A549 (cell line): ENCODE data around the gene CHTF18. TPM values are rescaled to one million over a fixed set of nuclear protein-coding genes. Genes with fewer than 3 reads are reported as not detected.

Experiments used
- ATAC-seq, 2 experiments: fragments of 200-7000 bp in 1 of 2; fragments of >200 bp in 1 of 2; cut with Nextera tagmentation in 1 of 2; cut with Tn5 transposase in 1 of 2; 3 replicates each; pipeline versions ENCODE4 v1.8.0 to v1.9.1; 2018 to 2020; ENCODE audit warnings: mild to moderate bottlenecking in 1 of 2, moderate library complexity in 1 of 2
- CTCF ChIA-PET: fragments of 300-600 bp; sonication (Branson Sonifier 250); formaldehyde crosslinking; extraction: SDS; loops from one replicate; lab custom pipeline; 2021; ENCODE audit warnings: antibody characterized with exemption, inconsistent platforms; lab: Yijun Ruan, JAX
- POLR2A ChIA-PET: fragments of 350-600 bp; formaldehyde crosslinking; extraction: SDS; loops from one replicate; lab custom pipeline; 2021; ENCODE audit warnings: antibody characterized with exemption, inconsistent platforms; lab: Yijun Ruan, JAX
- DNase-seq, 2 experiments: peaks; one replicate each; pipeline versions ENCODE4 v3.0.0 to v3.0.0-alpha.2; 2011 to 2016; ENCODE audit warnings: low read depth in 1 of 2, low spot score in 1 of 2
- FAIRE-seq: peaks from 2 replicates; lab custom pipeline; 2011; peaks lifted over from hg19 to GRCh38; lab: Jason Lieb, UNC
- H3K27ac ChIP-seq, 2 experiments: fragments of >200 bp; sonication (Bioruptor Twin); formaldehyde crosslinking; 3 replicates each; pipeline ENCODE4 v1.5.1; 2016 to 2017
- H3K4me1 ChIP-seq: fragments of >200 bp; sonication (Bioruptor Twin); formaldehyde crosslinking; 3 replicates; pipeline ENCODE4 v1.6.1; 2016
- H3K4me2 ChIP-seq: fragments of >200 bp; sonication (Bioruptor Twin); formaldehyde crosslinking; 3 replicates; pipeline ENCODE4 v1.6.1; 2016
- H3K4me3 ChIP-seq: fragments of >200 bp; sonication (Bioruptor Twin); formaldehyde crosslinking; 3 replicates; pipeline ENCODE4 v1.5.1; 2016
- H3K9me3 ChIP-seq: fragments of >200 bp; sonication (Bioruptor Twin); formaldehyde crosslinking; 3 replicates; pipeline ENCODE4 v1.6.1; 2016
- BCL3 ChIP-seq: fragments of >200 bp; sonication (Bioruptor Twin); formaldehyde crosslinking; IDR thresholded peaks from 3 replicates; pipeline ENCODE4 v1.6.1; 2016
- CEBPB ChIP-seq, 2 experiments: fragments of >200 bp in 1 of 2; sonication (Bioruptor Twin) in 1 of 2; formaldehyde crosslinking in 1 of 2; IDR thresholded peaks; 2 replicates each; pipeline ENCODE4 v1.6.1; 2012 to 2016
- CHD4 ChIP-seq: fragments of 200-600 bp; sonication (generic); IDR thresholded peaks from 2 replicates; pipeline ENCODE4 v1.6.1; 2016; ENCODE audit warnings: antibody characterized with exemption, mild to moderate bottlenecking, borderline replicate concordance
- CTCF ChIP-seq: fragments of >200 bp; sonication (Bioruptor Twin); formaldehyde crosslinking; IDR thresholded peaks from 3 replicates; pipeline ENCODE4 v1.5.1; 2016
- E2F6 ChIP-seq: IDR thresholded peaks from 2 replicates; pipeline ENCODE4 v1.6.1; 2012; ENCODE audit warnings: low read depth, borderline replicate concordance
- EHF ChIP-seq: fragments of 250-450 bp; sonication (Bioruptor Pico); IDR thresholded peaks from 2 replicates; pipeline ENCODE4 v1.5.0; 2020; ENCODE audit warnings: mild to moderate bottlenecking
- ELK1 ChIP-seq: fragments of 150-350 bp; IDR thresholded peaks from 2 replicates; pipeline ENCODE4 v1.6.1; 2014; ENCODE audit warnings: low read depth, mild to moderate bottlenecking, low read length
- ESRRA ChIP-seq: fragments of 150-350 bp; IDR thresholded peaks from 2 replicates; pipeline ENCODE4 v1.6.1; 2014; ENCODE audit warnings: mild to moderate bottlenecking, low read length, borderline replicate concordance
- FOXS1 ChIP-seq: fragments of 250-450 bp; sonication (Bioruptor Pico); IDR thresholded peaks from 2 replicates; pipeline ENCODE4 v1.5.0; 2020; ENCODE audit warnings: mild to moderate bottlenecking, moderate library complexity
- HES2 ChIP-seq: fragments of >200 bp; sonication (Bioruptor Twin); formaldehyde crosslinking; IDR thresholded peaks from 2 replicates; pipeline ENCODE4 v1.6.1; 2016
- HMGXB4 ChIP-seq: fragments of 250-450 bp; sonication (Bioruptor Pico); IDR thresholded peaks from 2 replicates; pipeline ENCODE4 v1.5.0; 2021; ENCODE audit warnings: mild to moderate bottlenecking, moderate library complexity, borderline replicate concordance
- HOXB5 ChIP-seq: fragments of 250-450 bp; sonication (Bioruptor Pico); IDR thresholded peaks from 2 replicates; pipeline ENCODE4 v1.5.0; 2020; ENCODE audit warnings: mild to moderate bottlenecking, moderate library complexity
- JUNB ChIP-seq: fragments of >200 bp; sonication (Bioruptor Twin); formaldehyde crosslinking; IDR thresholded peaks from 2 replicates; pipeline ENCODE4 v1.6.1; 2016
- KDM1A ChIP-seq: fragments of 200-600 bp; sonication (generic); IDR thresholded peaks from 2 replicates; pipeline ENCODE4 v1.6.1; 2016; ENCODE audit warnings: low read depth, mild to moderate bottlenecking
- KDM5A ChIP-seq: fragments of 200-600 bp; sonication (generic); IDR thresholded peaks from 2 replicates; pipeline ENCODE4 v1.6.1; 2016; ENCODE audit warnings: antibody characterized with exemption, mild to moderate bottlenecking
- MAZ ChIP-seq: fragments of 150-350 bp; IDR thresholded peaks from 2 replicates; pipeline ENCODE4 v1.6.1; 2014; ENCODE audit warnings: antibody characterized with exemption, low read depth, low read length, borderline replicate concordance
- NFE2L2 ChIP-seq: fragments of 150-350 bp; conservative IDR thresholded peaks from 2 replicates; pipeline ENCODE4 v1.6.1; 2014; ENCODE audit warnings: low read length
- NR3C1 ChIP-seq: fragments of >200 bp; sonication (Bioruptor Twin); formaldehyde crosslinking; IDR thresholded peaks from 3 replicates; pipeline ENCODE4 v1.6.1; 2017
- POLR2A ChIP-seq: IDR thresholded peaks from 2 replicates; pipeline ENCODE4 v1.6.1; 2012; ENCODE audit warnings: mild to moderate bottlenecking, low read length
- RAD21 ChIP-seq, 2 experiments: fragments of >200 bp in 1 of 2; sonication (Bioruptor Twin) in 1 of 2; formaldehyde crosslinking in 1 of 2; IDR thresholded peaks in 1 of 2; conservative IDR thresholded peaks in 1 of 2; 2 replicates in 1 of 2; 3 replicates in 1 of 2; pipeline ENCODE4 v1.6.1; 2012 to 2018; ENCODE audit warnings: inconsistent platforms in 1 of 2
- RCOR1 ChIP-seq: fragments of 150-350 bp; IDR thresholded peaks from 2 replicates; pipeline ENCODE4 v1.6.1; 2014; ENCODE audit warnings: antibody characterized with exemption, low read length, low read depth
- REST ChIP-seq: fragments of 200-600 bp; sonication (generic); IDR thresholded peaks from 2 replicates; pipeline ENCODE4 v1.6.1; 2016; ENCODE audit warnings: antibody characterized with exemption, mild to moderate bottlenecking, moderate library complexity
- SMC3 ChIP-seq: fragments of >200 bp; sonication (Bioruptor Twin); formaldehyde crosslinking; IDR thresholded peaks from 3 replicates; pipeline ENCODE4 v1.6.1; 2018; ENCODE audit warnings: inconsistent platforms
- TFCP2L1 ChIP-seq: fragments of 250-450 bp; sonication (Bioruptor Pico); IDR thresholded peaks from 2 replicates; pipeline ENCODE4 v1.5.0; 2021; ENCODE audit warnings: mild to moderate bottlenecking
- ZFP36 ChIP-seq: fragments of 450-650 bp; IDR thresholded peaks from 2 replicates; pipeline ENCODE4 v1.6.1; 2014; ENCODE audit warnings: borderline replicate concordance; ENCODE audit not compliant: partially characterized antibody
- ZNF302 ChIP-seq: fragments of 250-450 bp; sonication (Bioruptor Pico); IDR thresholded peaks from 2 replicates; pipeline ENCODE4 v1.9.0; 2021; ENCODE audit warnings: inconsistent platforms, mild to moderate bottlenecking, moderate library complexity
- WGBS: methylation state at CpG from one replicate; pipeline ENCODE4 v1.1.6; 2017; ENCODE audit errors: missing lambda C conversion rate; 5-methylcytosine and 5-hydroxymethylcytosine counted together
- polyA plus RNA-seq, 4 experiments: library from polyadenylated mRNA; depleted of rRNA in 3 of 4; stranded (reverse); fragments of >200 nt; fragmentation: RNase III in 1 of 4; extraction: RNeasy Plus Mini Kit Qiagen cat#74134 plus additional on column Dnase treatment in 1 of 4; gene quantifications; 2 replicates in 3 of 4; 3 replicates in 1 of 4; pipeline ENCODE4 v1.2.3, GENCODE V29; 2011 to 2017

Gene CHTF18
- polyA plus RNA-seq, 2 of the 4 experiments (the other 2 are of a cell fraction) = 4.8 to 36.7 TPM

GRCh38 chr16:824194-824593, 35.8 kb downstream of the CHTF18 start:
- no peak for TF ChIP-seq HES2
- TF ChIP-seq JUNB = no peak
- TF ChIP-seq KDM5A = no peak
- no peak for TF ChIP-seq CTCF
- TF ChIP-seq POLR2A = no peak
- no peak for TF ChIP-seq NR3C1
- TF ChIP-seq NFE2L2 = no peak
- TF ChIP-seq RCOR1 = no peak
- no peak for TF ChIP-seq REST
- TF ChIP-seq TFCP2L1 = no peak
- TF ChIP-seq E2F6 = no peak
- TF ChIP-seq RAD21 (conservative IDR thresholded peaks at IDR 0.05 in 1 of 2, IDR thresholded peaks at IDR 0.05 in 1 of 2) = no peak
- no peak for TF ChIP-seq HOXB5
- TF ChIP-seq BCL3 = no peak
- no peak for TF ChIP-seq FOXS1 (CRISPR knock-in tag)
- TF ChIP-seq ZFP36 = no peak
- no peak for TF ChIP-seq CHD4
- TF ChIP-seq EHF (CRISPR knock-in tag) = no peak
- TF ChIP-seq ESRRA = no peak
- H3K4me3 ChIP-seq = no peak overlapping the region
- H3K27ac ChIP-seq = no peak overlapping the region
- CTCF ChIA-PET = interaction anchor here (0.8 to 1.1 kb wide), 3 partner anchors 10 to 39 kb away, joined by 3 read pairs; no protein-coding TSS in a partner anchor
- no peak for DNase-seq
- no peak for ATAC-seq
- H3K9me3 ChIP-seq = no peaks in the 10 kb centered on the region
- 82% methylated on average over 20 of the region's 22 CpGs for WGBS
- POLR2A ChIA-PET = no interaction called here
- no peak for FAIRE-seq
- no peak overlapping the region for H3K4me2 ChIP-seq
- no peaks in the 10 kb centered on the region for H3K4me1 ChIP-seq

GRCh38 chr16:824601-825000, 36.2 kb downstream of the CHTF18 start:
- no peak overlapping the region for H3K4me2 ChIP-seq
- no peak overlapping the region for H3K27ac ChIP-seq
- no peaks in the 10 kb centered on the region for H3K9me3 ChIP-seq
- FAIRE-seq (no peak), DNase-seq (no peak), ATAC-seq (no peak)
- POLR2A ChIA-PET = no interaction called here
- H3K4me3 ChIP-seq = no peak overlapping the region
- TF ChIP-seq ESRRA = no peak
- no peak for TF ChIP-seq ZNF302 (CRISPR knock-in tag)
- no peak for TF ChIP-seq SMC3
- TF ChIP-seq HOXB5 = no peak
- no peak for TF ChIP-seq MAZ
- no peak for TF ChIP-seq ELK1
- no peak for TF ChIP-seq KDM1A
- no peak for TF ChIP-seq POLR2A
- TF ChIP-seq NR3C1 = no peak
- TF ChIP-seq CEBPB (IDR thresholded peaks at IDR 0.05) = no peak
- TF ChIP-seq HMGXB4 (CRISPR knock-in tag) = no peak
- no peaks in the 10 kb centered on the region for H3K4me1 ChIP-seq
- CTCF ChIA-PET = interaction anchor here (0.6 to 1.1 kb wide), 4 partner anchors 10 to 231 kb away, joined by 3 read pairs; no protein-coding TSS in a partner anchor
- 81% methylated on average over 19 of the region's 25 CpGs for WGBS
